ENCODE measurements around the gene PPM1M.
A peak's percentile ranks its signal among the peaks of the same experiment; 100 is the strongest.
"Not testable (repeated sequence)": the region's sequence is repeated elsewhere in the genome, so short reads cannot be mapped to it uniquely, and the experiment has no call there.

The PPM1M gene

GRCh38 chr3:52279596-52279995, 34.0 kb downstream of the PPM1M start:
- no peak for DNase-seq

GRCh38 chr3:52280050-52280461, 34.5 kb downstream of the PPM1M start:
- DNase-seq, result peak in 1 of 3 experiments; percentile 3

GRCh38 chr3:52281981-52282801, 36.6 kb downstream of the PPM1M start:
- no peak for DNase-seq

- no peak for DNase-seq
Measured at GRCh38 chr3:52283306-52283705, 37.7 kb downstream of the PPM1M start.

GRCh38 chr3:52284051-52284450, 38.5 kb downstream of the PPM1M start:
- not testable (repeated sequence) for DNase-seq

- no peak for DNase-seq
Measured at GRCh38 chr3:52286777-52287110, 41.2 kb downstream of the PPM1M start.

GRCh38 chr3:52288674-52289073, 43.1 kb downstream of the PPM1M start:
- no peak for DNase-seq

GRCh38 chr3:52289338-52289746, 43.8 kb downstream of the PPM1M start:
- DNase-seq, result no peak

- no peak for DNase-seq
Measured at GRCh38 chr3:52289747-52290595, 44.4 kb downstream of the PPM1M start.

GRCh38 chr3:52290596-52291507, 45.3 kb downstream of the PPM1M start:
- DNase-seq, result no peak

- peak in 1 of 3 experiments; percentile 40 for DNase-seq
Measured at GRCh38 chr3:52291508-52292181, 46.1 kb downstream of the PPM1M start.

GRCh38 chr3:52292247-52293065, 46.9 kb downstream of the PPM1M start:
- DNase-seq, result no peak

- no peak for DNase-seq
Measured at GRCh38 chr3:52293491-52294319, 48.1 kb downstream of the PPM1M start.

- DNase-seq, result no peak
Measured at GRCh38 chr3:52294320-52295150, 49.0 kb downstream of the PPM1M start.

- no peak for DNase-seq
Measured at GRCh38 chr3:52295671-52296208, 50.2 kb downstream of the PPM1M start.

GRCh38 chr3:52297242-52298148, 51.9 kb downstream of the PPM1M start:
- DNase-seq, result no peak

GRCh38 chr3:52298149-52299098, 52.9 kb downstream of the PPM1M start:
- peak in 2 of 3 experiments; percentile 33 to 70 for DNase-seq
